ENCODE data around the gene NSMCE4A. TPM values are rescaled to one million over a fixed set of nuclear protein-coding genes. Genes with fewer than 3 reads are reported as not detected.

Gene NSMCE4A
- total and polyA plus RNA-seq, 9 of the 15 experiments (the other 6 are each of a cell fraction or from before 2014, with no cell fraction given), result 8.4 to 88.5 (median 46.4) TPM

DNA sequence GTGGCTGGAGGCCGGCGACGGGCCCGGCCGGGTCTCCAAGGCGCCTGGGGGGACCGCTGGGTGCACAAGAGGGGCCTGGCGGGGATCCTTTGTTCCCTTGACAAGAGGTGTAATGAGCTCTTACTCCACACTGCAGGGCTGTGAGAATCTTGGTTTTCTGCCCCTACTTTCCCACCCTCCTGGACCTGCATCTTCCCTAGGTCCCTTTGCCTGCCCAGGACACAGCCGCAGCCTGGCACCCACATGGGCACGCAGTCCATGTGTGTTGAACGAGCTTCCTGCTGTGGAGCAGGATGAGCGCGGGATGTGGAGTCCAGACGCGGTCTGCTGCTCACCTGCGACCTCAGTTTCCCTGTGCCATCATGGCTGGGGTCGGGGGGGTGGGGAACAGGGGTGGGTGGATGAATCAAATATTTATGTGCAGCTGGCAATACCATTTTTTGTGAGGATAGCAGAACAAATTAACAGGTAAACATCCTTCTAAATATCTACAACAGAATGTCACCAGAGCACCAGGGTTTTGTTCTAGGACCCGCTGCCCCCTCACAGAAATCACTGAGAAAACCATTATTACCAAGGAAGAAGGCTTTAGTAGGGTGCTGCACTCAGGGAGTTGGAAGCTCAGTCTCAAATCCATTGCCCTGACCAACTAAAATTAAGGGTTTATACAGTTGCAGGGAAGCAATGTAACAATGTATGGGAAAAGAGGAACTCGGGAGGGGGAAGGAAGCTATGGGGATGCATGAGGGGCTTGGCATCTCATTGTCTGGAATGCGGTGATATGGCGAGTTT lies 474 bp upstream of the NSMCE4A start:
- intact Hi-C loops (cut with micrococcal nuclease), result no loop called here
- no peaks in the 10 kb centered on the region for H3K27me3 ChIP-seq (ENCODE audit: control insufficient read depth in 2 of 2, insufficient read depth in 2 of 2, low read length in 2 of 2)
- DNase-seq (ENCODE audit: extremely low read depth in 1 of 4, low spot score in 3 of 4) (peak in 1 of 4 experiments; percentile 4), FAIRE-seq (no peak), ATAC-seq (no peak)
- ChIA-PET POLR2A (interaction anchor here (1.4 kb wide), 1 partner anchor 9 kb away, joined by 5 read pairs; no protein-coding TSS in a partner anchor), CTCF (ENCODE audit: low intra/inter-chr PET ratio) (no interaction called here)
- peak overlapping the region; percentile 72 for H3K4me2 ChIP-seq (ENCODE audit: insufficient read depth, low read length)
- peak overlapping the region; percentile 88 for H3K4me3 ChIP-seq
- peaks cover 14% of the 10 kb centered on the region; the same call in 2 of the 3 replicates for H3K36me3 ChIP-seq (ENCODE audit: control insufficient read depth, insufficient read depth, low read length)
- H2AFZ ChIP-seq (ENCODE audit: low read depth, low read length), result peak overlapping the region; percentile 55; the same call in 1 of the 2 replicates
- no peak overlapping the region; the same call in 2 of the 3 replicates for H3K27ac ChIP-seq (ENCODE audit: extremely low read depth, low read depth, low read length)
- H3K4me1 ChIP-seq (replicated peaks in 1 of 2; ENCODE audit: control insufficient read depth in 2 of 2, insufficient read depth in 2 of 2, low read length in 2 of 2), result peaks cover 3 to 14% of the 10 kb centered on the region in 2 experiments; a peak in 3 of 5 replicates
- H3K9ac ChIP-seq (ENCODE audit: insufficient read depth in 1 of 2, low read depth in 2 of 2, low read length in 2 of 2), result peak overlapping the region; percentile 83 to 94; a peak in 3 of 4 replicates
- peaks cover 16% of the 10 kb centered on the region for H3K79me2 ChIP-seq (ENCODE audit: control insufficient read depth, insufficient read depth, low read length)
- H3K9me1 ChIP-seq (ENCODE audit: control insufficient read depth, insufficient read depth, low read length), result no peaks in the 10 kb centered on the region
- no peaks in the 10 kb centered on the region for H3K9me3 ChIP-seq (replicated peaks; ENCODE audit: control insufficient read depth, insufficient read depth, low read depth, low read length)
- BruUV-seq (replicated peaks), result no TSS peak
- in situ Hi-C loops (cut with MboI), result no loop called here
- 53% methylated on average over 7 of the region's 21 CpGs for WGBS (ENCODE audit: insufficient coverage, low coverage, missing lambda C conversion rate)
- no peaks in the 10 kb centered on the region for H4K20me1 ChIP-seq (replicated peaks; ENCODE audit: control insufficient read depth, insufficient read depth, low read length)
- TF ChIP-seq HDAC6 (IDR thresholded peaks at IDR 0.05; ENCODE audit: low read depth, low read length) (no peak), NR3C1 (CRISPR knock-in tag; IDR thresholded peaks at IDR 0.05) (0 out of 2 replicates have a peak, but pooled peaks have one; percentile 25), ZNF444 (CRISPR knock-in tag; IDR thresholded peaks at IDR 0.05) (no peak), SPI1 (IDR thresholded peaks at IDR 0.05; ENCODE audit: borderline replicate concordance, low read depth, low read length) (0 out of 2 replicates have a peak, but pooled peaks have one; percentile 27), ZBTB7A (IDR thresholded peaks at IDR 0.05; ENCODE audit: borderline replicate concordance, control insufficient read depth, low read depth, low read length) (peak; percentile 84; the same call in 1 of the 2 replicates)
- TF ChIP-seq, protein P1, sequence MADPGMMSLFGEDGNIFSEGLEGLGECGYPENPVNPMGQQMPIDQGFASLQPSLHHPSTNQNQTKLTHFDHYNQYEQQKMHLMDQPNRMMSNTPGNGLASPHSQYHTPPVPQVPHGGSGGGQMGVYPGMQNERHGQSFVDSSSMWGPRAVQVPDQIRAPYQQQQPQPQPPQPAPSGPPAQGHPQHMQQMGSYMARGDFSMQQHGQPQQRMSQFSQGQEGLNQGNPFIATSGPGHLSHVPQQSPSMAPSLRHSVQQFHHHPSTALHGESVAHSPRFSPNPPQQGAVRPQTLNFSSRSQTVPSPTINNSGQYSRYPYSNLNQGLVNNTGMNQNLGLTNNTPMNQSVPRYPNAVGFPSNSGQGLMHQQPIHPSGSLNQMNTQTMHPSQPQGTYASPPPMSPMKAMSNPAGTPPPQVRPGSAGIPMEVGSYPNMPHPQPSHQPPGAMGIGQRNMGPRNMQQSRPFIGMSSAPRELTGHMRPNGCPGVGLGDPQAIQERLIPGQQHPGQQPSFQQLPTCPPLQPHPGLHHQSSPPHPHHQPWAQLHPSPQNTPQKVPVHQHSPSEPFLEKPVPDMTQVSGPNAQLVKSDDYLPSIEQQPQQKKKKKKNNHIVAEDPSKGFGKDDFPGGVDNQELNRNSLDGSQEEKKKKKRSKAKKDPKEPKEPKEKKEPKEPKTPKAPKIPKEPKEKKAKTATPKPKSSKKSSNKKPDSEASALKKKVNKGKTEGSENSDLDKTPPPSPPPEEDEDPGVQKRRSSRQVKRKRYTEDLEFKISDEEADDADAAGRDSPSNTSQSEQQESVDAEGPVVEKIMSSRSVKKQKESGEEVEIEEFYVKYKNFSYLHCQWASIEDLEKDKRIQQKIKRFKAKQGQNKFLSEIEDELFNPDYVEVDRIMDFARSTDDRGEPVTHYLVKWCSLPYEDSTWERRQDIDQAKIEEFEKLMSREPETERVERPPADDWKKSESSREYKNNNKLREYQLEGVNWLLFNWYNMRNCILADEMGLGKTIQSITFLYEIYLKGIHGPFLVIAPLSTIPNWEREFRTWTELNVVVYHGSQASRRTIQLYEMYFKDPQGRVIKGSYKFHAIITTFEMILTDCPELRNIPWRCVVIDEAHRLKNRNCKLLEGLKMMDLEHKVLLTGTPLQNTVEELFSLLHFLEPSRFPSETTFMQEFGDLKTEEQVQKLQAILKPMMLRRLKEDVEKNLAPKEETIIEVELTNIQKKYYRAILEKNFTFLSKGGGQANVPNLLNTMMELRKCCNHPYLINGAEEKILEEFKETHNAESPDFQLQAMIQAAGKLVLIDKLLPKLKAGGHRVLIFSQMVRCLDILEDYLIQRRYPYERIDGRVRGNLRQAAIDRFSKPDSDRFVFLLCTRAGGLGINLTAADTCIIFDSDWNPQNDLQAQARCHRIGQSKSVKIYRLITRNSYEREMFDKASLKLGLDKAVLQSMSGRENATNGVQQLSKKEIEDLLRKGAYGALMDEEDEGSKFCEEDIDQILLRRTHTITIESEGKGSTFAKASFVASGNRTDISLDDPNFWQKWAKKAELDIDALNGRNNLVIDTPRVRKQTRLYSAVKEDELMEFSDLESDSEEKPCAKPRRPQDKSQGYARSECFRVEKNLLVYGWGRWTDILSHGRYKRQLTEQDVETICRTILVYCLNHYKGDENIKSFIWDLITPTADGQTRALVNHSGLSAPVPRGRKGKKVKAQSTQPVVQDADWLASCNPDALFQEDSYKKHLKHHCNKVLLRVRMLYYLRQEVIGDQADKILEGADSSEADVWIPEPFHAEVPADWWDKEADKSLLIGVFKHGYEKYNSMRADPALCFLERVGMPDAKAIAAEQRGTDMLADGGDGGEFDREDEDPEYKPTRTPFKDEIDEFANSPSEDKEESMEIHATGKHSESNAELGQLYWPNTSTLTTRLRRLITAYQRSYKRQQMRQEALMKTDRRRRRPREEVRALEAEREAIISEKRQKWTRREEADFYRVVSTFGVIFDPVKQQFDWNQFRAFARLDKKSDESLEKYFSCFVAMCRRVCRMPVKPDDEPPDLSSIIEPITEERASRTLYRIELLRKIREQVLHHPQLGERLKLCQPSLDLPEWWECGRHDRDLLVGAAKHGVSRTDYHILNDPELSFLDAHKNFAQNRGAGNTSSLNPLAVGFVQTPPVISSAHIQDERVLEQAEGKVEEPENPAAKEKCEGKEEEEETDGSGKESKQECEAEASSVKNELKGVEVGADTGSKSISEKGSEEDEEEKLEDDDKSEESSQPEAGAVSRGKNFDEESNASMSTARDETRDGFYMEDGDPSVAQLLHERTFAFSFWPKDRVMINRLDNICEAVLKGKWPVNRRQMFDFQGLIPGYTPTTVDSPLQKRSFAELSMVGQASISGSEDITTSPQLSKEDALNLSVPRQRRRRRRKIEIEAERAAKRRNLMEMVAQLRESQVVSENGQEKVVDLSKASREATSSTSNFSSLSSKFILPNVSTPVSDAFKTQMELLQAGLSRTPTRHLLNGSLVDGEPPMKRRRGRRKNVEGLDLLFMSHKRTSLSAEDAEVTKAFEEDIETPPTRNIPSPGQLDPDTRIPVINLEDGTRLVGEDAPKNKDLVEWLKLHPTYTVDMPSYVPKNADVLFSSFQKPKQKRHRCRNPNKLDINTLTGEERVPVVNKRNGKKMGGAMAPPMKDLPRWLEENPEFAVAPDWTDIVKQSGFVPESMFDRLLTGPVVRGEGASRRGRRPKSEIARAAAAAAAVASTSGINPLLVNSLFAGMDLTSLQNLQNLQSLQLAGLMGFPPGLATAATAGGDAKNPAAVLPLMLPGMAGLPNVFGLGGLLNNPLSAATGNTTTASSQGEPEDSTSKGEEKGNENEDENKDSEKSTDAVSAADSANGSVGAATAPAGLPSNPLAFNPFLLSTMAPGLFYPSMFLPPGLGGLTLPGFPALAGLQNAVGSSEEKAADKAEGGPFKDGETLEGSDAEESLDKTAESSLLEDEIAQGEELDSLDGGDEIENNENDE (IDR thresholded peaks at IDR 0.05; ENCODE audit: low read depth, low read length), result no peak
- TF ChIP-seq, protein P2, sequence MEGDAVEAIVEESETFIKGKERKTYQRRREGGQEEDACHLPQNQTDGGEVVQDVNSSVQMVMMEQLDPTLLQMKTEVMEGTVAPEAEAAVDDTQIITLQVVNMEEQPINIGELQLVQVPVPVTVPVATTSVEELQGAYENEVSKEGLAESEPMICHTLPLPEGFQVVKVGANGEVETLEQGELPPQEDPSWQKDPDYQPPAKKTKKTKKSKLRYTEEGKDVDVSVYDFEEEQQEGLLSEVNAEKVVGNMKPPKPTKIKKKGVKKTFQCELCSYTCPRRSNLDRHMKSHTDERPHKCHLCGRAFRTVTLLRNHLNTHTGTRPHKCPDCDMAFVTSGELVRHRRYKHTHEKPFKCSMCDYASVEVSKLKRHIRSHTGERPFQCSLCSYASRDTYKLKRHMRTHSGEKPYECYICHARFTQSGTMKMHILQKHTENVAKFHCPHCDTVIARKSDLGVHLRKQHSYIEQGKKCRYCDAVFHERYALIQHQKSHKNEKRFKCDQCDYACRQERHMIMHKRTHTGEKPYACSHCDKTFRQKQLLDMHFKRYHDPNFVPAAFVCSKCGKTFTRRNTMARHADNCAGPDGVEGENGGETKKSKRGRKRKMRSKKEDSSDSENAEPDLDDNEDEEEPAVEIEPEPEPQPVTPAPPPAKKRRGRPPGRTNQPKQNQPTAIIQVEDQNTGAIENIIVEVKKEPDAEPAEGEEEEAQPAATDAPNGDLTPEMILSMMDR (IDR thresholded peaks at IDR 0.05 in 2 of 3, conservative IDR thresholded peaks at IDR 0.05 in 1 of 3; ENCODE audit: insufficient read depth in 2 of 3, low read depth in 1 of 3, low read length in 3 of 3), result peak in 1 of 3 experiments; percentile 7; a peak in 1 of 6 replicates

All from K562 (cell line).